Measurements from ENCODE around the gene PRPF19. TPM values are rescaled to one million over a fixed set of nuclear protein-coding genes. Genes with fewer than 3 reads are reported as not detected.

Gene PRPF19
- total and polyA plus RNA-seq, 2 of the 13 experiments (the other 11 are each of a cell fraction or from before 2014, with no cell fraction given), result 27.4 to 91.1 TPM

- TF ChIP-seq TRIM24 (CRISPR knock-in tag; IDR thresholded peaks at IDR 0.05), result no peak
- TF ChIP-seq, protein P1, sequence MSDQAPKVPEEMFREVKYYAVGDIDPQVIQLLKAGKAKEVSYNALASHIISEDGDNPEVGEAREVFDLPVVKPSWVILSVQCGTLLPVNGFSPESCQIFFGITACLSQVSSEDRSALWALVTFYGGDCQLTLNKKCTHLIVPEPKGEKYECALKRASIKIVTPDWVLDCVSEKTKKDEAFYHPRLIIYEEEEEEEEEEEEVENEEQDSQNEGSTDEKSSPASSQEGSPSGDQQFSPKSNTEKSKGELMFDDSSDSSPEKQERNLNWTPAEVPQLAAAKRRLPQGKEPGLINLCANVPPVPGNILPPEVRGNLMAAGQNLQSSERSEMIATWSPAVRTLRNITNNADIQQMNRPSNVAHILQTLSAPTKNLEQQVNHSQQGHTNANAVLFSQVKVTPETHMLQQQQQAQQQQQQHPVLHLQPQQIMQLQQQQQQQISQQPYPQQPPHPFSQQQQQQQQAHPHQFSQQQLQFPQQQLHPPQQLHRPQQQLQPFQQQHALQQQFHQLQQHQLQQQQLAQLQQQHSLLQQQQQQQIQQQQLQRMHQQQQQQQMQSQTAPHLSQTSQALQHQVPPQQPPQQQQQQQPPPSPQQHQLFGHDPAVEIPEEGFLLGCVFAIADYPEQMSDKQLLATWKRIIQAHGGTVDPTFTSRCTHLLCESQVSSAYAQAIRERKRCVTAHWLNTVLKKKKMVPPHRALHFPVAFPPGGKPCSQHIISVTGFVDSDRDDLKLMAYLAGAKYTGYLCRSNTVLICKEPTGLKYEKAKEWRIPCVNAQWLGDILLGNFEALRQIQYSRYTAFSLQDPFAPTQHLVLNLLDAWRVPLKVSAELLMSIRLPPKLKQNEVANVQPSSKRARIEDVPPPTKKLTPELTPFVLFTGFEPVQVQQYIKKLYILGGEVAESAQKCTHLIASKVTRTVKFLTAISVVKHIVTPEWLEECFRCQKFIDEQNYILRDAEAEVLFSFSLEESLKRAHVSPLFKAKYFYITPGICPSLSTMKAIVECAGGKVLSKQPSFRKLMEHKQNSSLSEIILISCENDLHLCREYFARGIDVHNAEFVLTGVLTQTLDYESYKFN (CRISPR knock-in tag; conservative IDR thresholded peaks at IDR 0.05), result peak; percentile 87
- no peak for TF ChIP-seq NFYC (CRISPR knock-in tag; IDR thresholded peaks at IDR 0.05)
- peak; percentile 82; the same call in 1 of the 2 replicates for TF ChIP-seq HDAC2 (CRISPR knock-in tag; IDR thresholded peaks at IDR 0.05)
- no peak for TF ChIP-seq ZNF513 (CRISPR knock-in tag; conservative IDR thresholded peaks at IDR 0.05)
- TF ChIP-seq CEBPG (CRISPR knock-in tag; IDR thresholded peaks at IDR 0.05), result peak; percentile 80
- peak; percentile 49; the same call in 1 of the 2 replicates for TF ChIP-seq NR2C2 (CRISPR knock-in tag; IDR thresholded peaks at IDR 0.05; ENCODE audit: borderline replicate concordance)
- TF ChIP-seq NR2F6 (IDR thresholded peaks at IDR 0.05), result peak; percentile 84
- TF ChIP-seq NR2F6 (CRISPR knock-in tag; IDR thresholded peaks at IDR 0.05), result peak; percentile 73
- no peak; the same call in 1 of the 2 replicates for TF ChIP-seq KAT7 (CRISPR knock-in tag; IDR thresholded peaks at IDR 0.05; ENCODE audit: borderline replicate concordance)
- TF ChIP-seq HMG20A (CRISPR knock-in tag; IDR thresholded peaks at IDR 0.05; ENCODE audit: borderline replicate concordance), result peak; percentile 71; the same call in 1 of the 2 replicates
- TF ChIP-seq, protein P2, sequence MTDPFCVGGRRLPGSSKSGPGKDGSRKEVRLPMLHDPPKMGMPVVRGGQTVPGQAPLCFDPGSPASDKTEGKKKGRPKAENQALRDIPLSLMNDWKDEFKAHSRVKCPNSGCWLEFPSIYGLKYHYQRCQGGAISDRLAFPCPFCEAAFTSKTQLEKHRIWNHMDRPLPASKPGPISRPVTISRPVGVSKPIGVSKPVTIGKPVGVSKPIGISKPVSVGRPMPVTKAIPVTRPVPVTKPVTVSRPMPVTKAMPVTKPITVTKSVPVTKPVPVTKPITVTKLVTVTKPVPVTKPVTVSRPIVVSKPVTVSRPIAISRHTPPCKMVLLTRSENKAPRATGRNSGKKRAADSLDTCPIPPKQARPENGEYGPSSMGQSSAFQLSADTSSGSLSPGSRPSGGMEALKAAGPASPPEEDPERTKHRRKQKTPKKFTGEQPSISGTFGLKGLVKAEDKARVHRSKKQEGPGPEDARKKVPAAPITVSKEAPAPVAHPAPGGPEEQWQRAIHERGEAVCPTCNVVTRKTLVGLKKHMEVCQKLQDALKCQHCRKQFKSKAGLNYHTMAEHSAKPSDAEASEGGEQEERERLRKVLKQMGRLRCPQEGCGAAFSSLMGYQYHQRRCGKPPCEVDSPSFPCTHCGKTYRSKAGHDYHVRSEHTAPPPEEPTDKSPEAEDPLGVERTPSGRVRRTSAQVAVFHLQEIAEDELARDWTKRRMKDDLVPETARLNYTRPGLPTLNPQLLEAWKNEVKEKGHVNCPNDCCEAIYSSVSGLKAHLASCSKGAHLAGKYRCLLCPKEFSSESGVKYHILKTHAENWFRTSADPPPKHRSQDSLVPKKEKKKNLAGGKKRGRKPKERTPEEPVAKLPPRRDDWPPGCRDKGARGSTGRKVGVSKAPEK (CRISPR knock-in tag; IDR thresholded peaks at IDR 0.05; ENCODE audit: borderline replicate concordance), result no peak
- TF ChIP-seq ZNF331 (CRISPR knock-in tag; IDR thresholded peaks at IDR 0.05), result 0 out of 2 replicates have a peak, but pooled peaks have one; percentile 30
- no peak for TF ChIP-seq ZBTB49 (CRISPR knock-in tag; IDR thresholded peaks at IDR 0.05; ENCODE audit: borderline replicate concordance)
- TF ChIP-seq NR2F2 (IDR thresholded peaks at IDR 0.05; ENCODE audit: borderline replicate concordance, low read depth), result peak; percentile 80; the same call in 1 of the 2 replicates
- no peak for TF ChIP-seq STAG1 (CRISPR knock-in tag; IDR thresholded peaks at IDR 0.05)
- no peak for TF ChIP-seq RBAK (CRISPR knock-in tag; IDR thresholded peaks at IDR 0.05)
- TF ChIP-seq RAD21 (CRISPR knock-in tag; IDR thresholded peaks at IDR 0.05), result no peak
- TF ChIP-seq ZNF292 (CRISPR knock-in tag; IDR thresholded peaks at IDR 0.05; ENCODE audit: borderline replicate concordance, low read depth), result no peak
- TF ChIP-seq MTERF4 (CRISPR knock-in tag; IDR thresholded peaks at IDR 0.05), result no peak
These were observed 61.5 kb downstream of the PRPF19 start (continued) for GRCh38 chr11:60844870-60845221.

Data from HepG2 (cell line).